Parathyroid adenoma (tissue), 2 donors: ENCODE data around the gene FHOD3.

ENCODE experiments used
- H2AFZ ChIP-seq: fragments of 300-600 bp; sonication (generic); one replicate; pipeline ENCODE4 v1.7.0; 2017; ENCODE audit warnings: antibody characterized with exemption, mild to moderate bottlenecking
- H3K27ac ChIP-seq: fragments of 300-600 bp; sonication (generic); one replicate; pipeline ENCODE4 v1.7.0; 2017
- H3K27me3 ChIP-seq: fragments of 300-600 bp; sonication (generic); one replicate; pipeline ENCODE4 v1.7.0; 2017; ENCODE audit warnings: low read length; ENCODE audit not compliant: control insufficient read depth, insufficient read depth
- H3K36me3 ChIP-seq: fragments of 300-600 bp; sonication (generic); one replicate; pipeline ENCODE4 v1.7.0; 2017; ENCODE audit warnings: low read length; ENCODE audit not compliant: control insufficient read depth, insufficient read depth
- H3K4me1 ChIP-seq: fragments of 300-600 bp; sonication (generic); one replicate; pipeline ENCODE4 v1.7.0; 2017; ENCODE audit warnings: control low read depth
- H3K4me2 ChIP-seq: fragments of 300-600 bp; sonication (generic); one replicate; pipeline ENCODE4 v1.7.0; 2017; ENCODE audit warnings: low read length
- H3K4me3 ChIP-seq: fragments of 300-600 bp; sonication (generic); one replicate; pipeline ENCODE4 v1.7.0; 2017; ENCODE audit warnings: low read depth, low read length
- H3K79me2 ChIP-seq: fragments of 300-600 bp; sonication (generic); one replicate; pipeline ENCODE4 v1.7.0; 2017; ENCODE audit warnings: control low read depth
- H3K9ac ChIP-seq: fragments of 300-600 bp; sonication (generic); one replicate; pipeline ENCODE4 v1.7.0; 2017; ENCODE audit warnings: mild to moderate bottlenecking
- H3K9me3 ChIP-seq: fragments of 300-600 bp; sonication (generic); one replicate; pipeline ENCODE4 v1.7.0; 2017; ENCODE audit warnings: low read length; ENCODE audit not compliant: control insufficient read depth
- CTCF ChIP-seq: fragments of 300-600 bp; sonication (generic); IDR thresholded peaks from one replicate; pipeline ENCODE4 v1.7.0; 2017; ENCODE audit warnings: antibody characterized with exemption, mild to moderate bottlenecking
- donor health status: primary hyperparathyroidism.

FHOD3 gene

GRCh38 chr18:36724591-36725001 is 427.1 kb downstream of the FHOD3 start:
- H3K36me3 ChIP-seq: no peaks in the 10 kb centered on the region
- no peak overlapping the region for H3K4me3 ChIP-seq
- no peak overlapping the region for H3K27ac ChIP-seq
- no peak for TF ChIP-seq CTCF
- no peaks in the 10 kb centered on the region for H3K9me3 ChIP-seq
- no peaks in the 10 kb centered on the region for H3K4me1 ChIP-seq
- H3K27me3 ChIP-seq: no peaks in the 10 kb centered on the region
- H3K4me2 ChIP-seq: no peak overlapping the region
- no peak overlapping the region for H2AFZ ChIP-seq
- no peak overlapping the region for H3K9ac ChIP-seq
- H3K79me2 ChIP-seq: no peaks in the 10 kb centered on the region

GRCh38 chr18:36728345-36728744 is 430.8 kb downstream of the FHOD3 start:
- Histone ChIP-seq H3K4me3 (no peak overlapping the region), H3K4me1 (no peaks in the 10 kb centered on the region), H3K36me3 (no peaks in the 10 kb centered on the region), H3K9me3 (no peaks in the 10 kb centered on the region), H3K79me2 (no peaks in the 10 kb centered on the region), H3K27ac (no peak overlapping the region), H2AFZ (no peak overlapping the region), H3K27me3 (no peaks in the 10 kb centered on the region), H3K4me2 (no peak overlapping the region), H3K9ac (no peak overlapping the region)
- TF ChIP-seq CTCF: no peak

- Histone ChIP-seq H3K9ac (no peak overlapping the region), H3K9me3 (no peaks in the 10 kb centered on the region), H3K27ac (no peak overlapping the region), H3K4me3 (no peak overlapping the region), H3K36me3 (no peaks in the 10 kb centered on the region), H2AFZ (no peak overlapping the region), H3K4me1 (no peaks in the 10 kb centered on the region), H3K27me3 (no peaks in the 10 kb centered on the region), H3K4me2 (no peak overlapping the region), H3K79me2 (no peaks in the 10 kb centered on the region)
- no peak for TF ChIP-seq CTCF
Measured at GRCh38 chr18:36729197-36729596, 431.7 kb downstream of the FHOD3 start.

GRCh38 chr18:36732264-36732663 is 434.8 kb downstream of the FHOD3 start:
- no peak for TF ChIP-seq CTCF
- Histone ChIP-seq H3K4me1 (no peaks in the 10 kb centered on the region), H3K9me3 (no peaks in the 10 kb centered on the region), H3K27ac (no peak overlapping the region), H3K27me3 (no peaks in the 10 kb centered on the region), H3K9ac (no peak overlapping the region), H2AFZ (no peak overlapping the region), H3K4me3 (no peak overlapping the region), H3K79me2 (no peaks in the 10 kb centered on the region), H3K4me2 (no peak overlapping the region), H3K36me3 (no peaks in the 10 kb centered on the region)

GRCh38 chr18:36733150-36733549 is 435.6 kb downstream of the FHOD3 start:
- Histone ChIP-seq H3K27ac (no peak overlapping the region), H3K9ac (no peak overlapping the region), H2AFZ (no peak overlapping the region), H3K36me3 (no peaks in the 10 kb centered on the region), H3K27me3 (no peaks in the 10 kb centered on the region), H3K4me3 (no peak overlapping the region), H3K9me3 (no peaks in the 10 kb centered on the region), H3K4me1 (no peaks in the 10 kb centered on the region), H3K4me2 (no peak overlapping the region), H3K79me2 (no peaks in the 10 kb centered on the region)
- no peak for TF ChIP-seq CTCF
